SK-N-SH (cell line): Measurements from ENCODE around the gene GLYATL1B. TPM values are rescaled to one million over a fixed set of nuclear protein-coding genes. Genes with fewer than 3 reads are reported as not detected.
A peak's percentile ranks its signal among the peaks of the same experiment; 100 is the strongest.
"Not testable (repeated sequence)": the region's sequence is repeated elsewhere in the genome, so short reads cannot be mapped to it uniquely, and the experiment has no call there.

ENCODE experiments used
- CTCF ChIA-PET: fragments of 300-600, 350-600 bp; formaldehyde crosslinking; extraction: SDS; loops from one replicate; lab custom pipeline; 2021; lab: Yijun Ruan, JAX
- POLR2A ChIA-PET: fragments of 350-600 bp; sonication (Branson Sonifier 250); formaldehyde crosslinking; extraction: SDS; loops from one replicate; lab custom pipeline; 2020; ENCODE audit warnings: antibody characterized with exemption, inconsistent platforms; lab: Yijun Ruan, JAX
- DNase-seq: peaks from one replicate; pipeline ENCODE4 v3.0.0; 2012
- H2AFZ ChIP-seq: fragments of 200-600 bp; sonication (generic); 2 replicates; pipeline ENCODE4 v1.8.1; 2016; ENCODE audit warnings: antibody characterized with exemption, mild to moderate bottlenecking, low read depth
- H3F3A ChIP-seq: fragments of 200-600 bp; sonication (generic); replicated peaks from 2 replicates; pipeline ENCODE3; 2016; ENCODE audit warnings: antibody characterized with exemption, mild to moderate bottlenecking; ENCODE audit not compliant: insufficient read depth
- H3K27ac ChIP-seq, 2 experiments: fragments of 200-500 bp in 1 of 2; fragments of 200-600 bp in 1 of 2; sonication (Bioruptor generic) in 1 of 2; sonication (generic), shearing (Covaris generic) in 1 of 2; 2 replicates each; pipeline versions ENCODE4 v1.5.1 to v1.6.1; 2014 to 2016; ENCODE audit warnings: low read depth in 2 of 2, inconsistent platforms in 1 of 2, low read length in 1 of 2, mild to moderate bottlenecking in 1 of 2, mixed read lengths in 1 of 2
- H3K27me3 ChIP-seq: fragments of 200-600 bp; sonication (generic), shearing (Covaris generic); 2 replicates; pipeline ENCODE4 v1.6.1; 2016; ENCODE audit warnings: mixed run types; ENCODE audit not compliant: insufficient read depth
- H3K36me3 ChIP-seq, 2 experiments: fragments of 200-500 bp in 1 of 2; fragments of 200-600 bp in 1 of 2; sonication (Bioruptor generic) in 1 of 2; sonication (generic) in 1 of 2; replicated peaks in 1 of 2; 2 replicates each; pipeline versions ENCODE3 to v1.5.1; 2014 to 2016; ENCODE audit warnings: low read length in 1 of 2, mild to moderate bottlenecking in 1 of 2; ENCODE audit not compliant: insufficient read depth in 2 of 2, control insufficient read depth in 1 of 2
- H3K4me1 ChIP-seq, 2 experiments: fragments of 200-500 bp in 1 of 2; fragments of 200-600 bp in 1 of 2; sonication (Bioruptor generic) in 1 of 2; sonication (generic), shearing (Covaris generic) in 1 of 2; 2 replicates each; pipeline versions ENCODE4 v1.5.1 to v1.6.1; 2014 to 2016; ENCODE audit warnings: low read depth in 1 of 2, low read length in 1 of 2, mixed run types in 1 of 2; ENCODE audit not compliant: insufficient read depth in 2 of 2, control insufficient read depth in 1 of 2
- H3K4me2 ChIP-seq: fragments of 200-600 bp; sonication (generic), shearing (Covaris generic); 2 replicates; pipeline ENCODE4 v1.6.1; 2017; ENCODE audit warnings: mixed run types
- H3K4me3 ChIP-seq, 2 experiments: fragments of 200-500 bp in 1 of 2; fragments of 200-600 bp in 1 of 2; sonication (Bioruptor generic) in 1 of 2; sonication (generic), shearing (Covaris generic) in 1 of 2; 2 replicates each; pipeline versions ENCODE4 v1.5.1 to v1.8.1; 2014 to 2016; ENCODE audit warnings: low read depth in 2 of 2, inconsistent platforms in 1 of 2, low read length in 1 of 2, mild to moderate bottlenecking in 1 of 2, mixed read lengths in 1 of 2, moderate library complexity in 1 of 2
- H3K79me2 ChIP-seq: fragments of 200-600 bp; sonication (generic); 2 replicates; pipeline ENCODE4 v1.8.1; 2017; ENCODE audit warnings: mild to moderate bottlenecking; ENCODE audit not compliant: insufficient read depth
- H3K9ac ChIP-seq: fragments of 200-600 bp; sonication (generic); 2 replicates; pipeline ENCODE4 v1.6.1; 2017; ENCODE audit warnings: mixed run types
- H3K9me2 ChIP-seq: fragments of 200-600 bp; sonication (generic); 2 replicates; pipeline ENCODE4 v1.6.1; 2017; ENCODE audit warnings: mixed run types
- H3K9me3 ChIP-seq: fragments of 200-600 bp; sonication (generic); 2 replicates; pipeline ENCODE4 v1.6.1; 2017; ENCODE audit warnings: mixed run types, mild to moderate bottlenecking, moderate library complexity
- H4K20me1 ChIP-seq: fragments of 200-600 bp; sonication (generic); 2 replicates; pipeline ENCODE4 v1.6.1; 2017; ENCODE audit warnings: mild to moderate bottlenecking, mixed run types; ENCODE audit not compliant: insufficient read depth
- CHD2 ChIP-seq: fragments of 150-350 bp; IDR thresholded peaks from 2 replicates; pipeline ENCODE4 v1.6.1; 2018; ENCODE audit warnings: low read length; ENCODE audit not compliant: partially characterized antibody
- CTCF ChIP-seq: fragments of 200-600 bp; sonication (generic); IDR thresholded peaks from 2 replicates; pipeline ENCODE4 v1.6.1; 2017; ENCODE audit warnings: antibody characterized with exemption, mild to moderate bottlenecking, moderate library complexity
- ELF1 ChIP-seq: IDR thresholded peaks from 2 replicates; pipeline ENCODE4 v1.4.0; 2012
- EZH2phosphoT487 ChIP-seq: fragments of 200-600 bp; sonication (generic); IDR thresholded peaks from 2 replicates; pipeline ENCODE4 v1.6.1; 2017; ENCODE audit warnings: low read depth, mixed run types, mild to moderate bottlenecking, antibody characterized with exemption, moderate library complexity, borderline replicate concordance
- JUND ChIP-seq: IDR thresholded peaks from 2 replicates; pipeline ENCODE4 v1.4.0; 2012
- MAX ChIP-seq: IDR thresholded peaks from 2 replicates; pipeline ENCODE4 v1.4.0; 2012; ENCODE audit warnings: low read depth
- NFIC ChIP-seq: IDR thresholded peaks from 2 replicates; pipeline ENCODE4 v1.4.0; 2012; ENCODE audit warnings: borderline replicate concordance
- POLR2AphosphoS5 ChIP-seq: IDR thresholded peaks from 2 replicates; pipeline ENCODE4 v1.6.1; 2012; ENCODE audit warnings: low read depth, low read length
- RAD21 ChIP-seq: IDR thresholded peaks from 2 replicates; pipeline ENCODE4 v1.6.1; 2012; ENCODE audit warnings: mild to moderate bottlenecking, low read length
- RCOR1 ChIP-seq: fragments of 150-350 bp; IDR thresholded peaks from 2 replicates; pipeline ENCODE4 v1.6.1; 2017; ENCODE audit warnings: antibody characterized with exemption, low read length
- SMC3 ChIP-seq: IDR thresholded peaks from 2 replicates; pipeline ENCODE4 v1.6.1; 2012; ENCODE audit warnings: low read depth, low read length, improper control_type of control experiment
- TAF1 ChIP-seq: IDR thresholded peaks from 2 replicates; pipeline ENCODE4 v1.6.1; 2012; ENCODE audit warnings: low read depth, mild to moderate bottlenecking, low read length, moderate library complexity, borderline replicate concordance
- ZBTB33 ChIP-seq: IDR thresholded peaks from 2 replicates; pipeline ENCODE4 v1.4.0; 2012; ENCODE audit warnings: low read depth, borderline replicate concordance
- WGBS: methylation state at CpG from one replicate; pipeline ENCODE4 v1.1.6; 2017; ENCODE audit warnings: low lambda C conversion rate; 5-methylcytosine and 5-hydroxymethylcytosine counted together
- polyA plus RNA-seq, 3 experiments: library from polyadenylated mRNA; depleted of rRNA; stranded (reverse); fragments of >200 nt; gene quantifications; 2 replicates each; pipeline ENCODE4 v1.2.3, GENCODE V29; 2012

GLYATL1B gene
- polyA plus RNA-seq, 1 of the 3 experiments (the other 2 are of a cell fraction) = not detected

GRCh38 chr11:59097113-59097708 lies 11.1 kb downstream of the GLYATL1B start:
- peaks cover 3% of the 10 kb centered on the region; the same call in 1 of the 2 replicates for H3K27me3 ChIP-seq
- H3K4me3 ChIP-seq = no peak overlapping the region
- H3F3A ChIP-seq = no peaks in the 10 kb centered on the region
- CTCF ChIA-PET = interaction anchor here (0.8 to 3.8 kb wide), 12 partner anchors 9 to 75 kb away, joined by 3 to 43 read pairs (median 4); partner anchors contain the start of gene DTX4
- H3K9me3 ChIP-seq = no peaks in the 10 kb centered on the region
- H3K9me2 ChIP-seq = no peaks in the 10 kb centered on the region
- H3K79me2 ChIP-seq = no peaks in the 10 kb centered on the region
- no peak overlapping the region for H3K9ac ChIP-seq
- no peaks in the 10 kb centered on the region for H4K20me1 ChIP-seq
- TF ChIP-seq CTCF (peak; percentile 70), RAD21 (peak; percentile 55), NFIC (no peak), SMC3 (peak; percentile 75)
- no peak overlapping the region for H3K27ac ChIP-seq
- POLR2A ChIA-PET = no interaction called here
- no peak overlapping the region for H2AFZ ChIP-seq
- H3K4me2 ChIP-seq = no peak overlapping the region
- H3K4me1 ChIP-seq = no peaks in the 10 kb centered on the region
- peak; percentile 34 for DNase-seq
- WGBS = 68% methylated on average over 5 of the region's 5 CpGs
- H3K36me3 ChIP-seq = no peaks in the 10 kb centered on the region

GRCh38 chr11:59097938-59098337 lies 11.8 kb downstream of the GLYATL1B start:
- CTCF ChIA-PET = interaction anchor here (0.8 to 3.8 kb wide), 12 partner anchors 8 to 74 kb away, joined by 3 to 43 read pairs (median 4); partner anchors contain the start of gene DTX4
- H3K27me3 ChIP-seq, H2AFZ ChIP-seq, H3K9ac ChIP-seq, H3K4me1 ChIP-seq, H3K36me3 ChIP-seq, H3K9me2 ChIP-seq, H3F3A ChIP-seq, H3K9me3 ChIP-seq, H3K79me2 ChIP-seq, DNase-seq, POLR2A ChIA-PET, H3K27ac ChIP-seq, H3K4me3 ChIP-seq, H4K20me1 ChIP-seq, H3K4me2 ChIP-seq: not testable (repeated sequence)
- WGBS = 54% methylated on average over 8 of the region's 8 CpGs

GRCh38 chr11:59102259-59102765 lies 16.2 kb downstream of the GLYATL1B start:
- H3K9me2 ChIP-seq = no peaks in the 10 kb centered on the region
- peaks cover 3% of the 10 kb centered on the region; the same call in 1 of the 2 replicates for H3K27me3 ChIP-seq
- peaks cover 0 to 6% of the 10 kb centered on the region in 2 experiments; a peak in 1 of 4 replicates for H3K4me1 ChIP-seq
- H2AFZ ChIP-seq = no peak overlapping the region
- H3K36me3 ChIP-seq = no peaks in the 10 kb centered on the region
- no peak for DNase-seq
- H3K4me2 ChIP-seq = no peak overlapping the region
- no peaks in the 10 kb centered on the region for H3K79me2 ChIP-seq
- no peak for TF ChIP-seq RCOR1
- no peak for TF ChIP-seq ZBTB33
- no peak for TF ChIP-seq POLR2AphosphoS5
- no peak for TF ChIP-seq CHD2
- no peak for TF ChIP-seq NFIC
- TF ChIP-seq JUND = no peak
- TF ChIP-seq TAF1 = no peak
- no peak for TF ChIP-seq EZH2phosphoT487
- TF ChIP-seq ELF1 = no peak
- TF ChIP-seq MAX = no peak
- no peaks in the 10 kb centered on the region for H3K9me3 ChIP-seq
- POLR2A ChIA-PET = no interaction called here
- CTCF ChIA-PET = no interaction called here
- H4K20me1 ChIP-seq = no peaks in the 10 kb centered on the region
- H3K4me3 ChIP-seq = no peak overlapping the region
- H3F3A ChIP-seq = no peaks in the 10 kb centered on the region
- no peak overlapping the region for H3K27ac ChIP-seq
- 61% methylated on average over 23 of the region's 23 CpGs for WGBS
- H3K9ac ChIP-seq = no peak overlapping the region
